ENCODE data around the gene LSAMP.

Gene LSAMP

GRCh38 chr3:116442331-116443021 is 2.8 kb downstream of the LSAMP start:
- Histone ChIP-seq H3K27ac (ENCODE audit: low read depth, low read length) (no peak overlapping the region), H3K9ac (ENCODE audit: low read length) (no peak overlapping the region), H4K91ac (ENCODE audit: low read depth, low read length) (no peak overlapping the region), H4K8ac (ENCODE audit: low read depth, low read length) (no peak overlapping the region), H2BK5ac (ENCODE audit: low read depth, low read length, poor library complexity) (no peak overlapping the region), H3K27me3 (ENCODE audit: insufficient read depth, low read length) (no peaks in the 10 kb centered on the region), H3K4me1 (ENCODE audit: control insufficient read depth in 1 of 2, insufficient read depth in 2 of 2, low read length in 2 of 2) (peaks cover 2 to 5% of the 10 kb centered on the region in 2 experiments), H3K79me1 (ENCODE audit: low read length) (no peaks in the 10 kb centered on the region), H3K18ac (ENCODE audit: low read length) (no peak overlapping the region), H3K14ac (ENCODE audit: low read length) (no peak overlapping the region), H3K4me2 (ENCODE audit: low read length) (no peak overlapping the region), H2AFZ (ENCODE audit: insufficient read depth, low read length, poor library complexity) (no peak overlapping the region), H2BK12ac (ENCODE audit: low read length) (no peak overlapping the region), H3K4ac (ENCODE audit: low read depth, low read length) (no peak overlapping the region), H2AK5ac (ENCODE audit: low read length) (no peak overlapping the region), H3K23ac (ENCODE audit: low read length) (no peak overlapping the region), H4K12ac (ENCODE audit: low read depth, low read length) (no peak overlapping the region), H3K4me3 (ENCODE audit: low read depth, low read length) (no peak overlapping the region), H3K9me3 (ENCODE audit: insufficient read depth, low read depth, low read length) (no peaks in the 10 kb centered on the region), H3K79me2 (ENCODE audit: control insufficient read depth, insufficient read depth, low read length, poor library complexity) (no peaks in the 10 kb centered on the region), H3K36me3 (ENCODE audit: control insufficient read depth in 1 of 2, insufficient read depth in 2 of 2, low read length in 2 of 2) (no peaks in the 10 kb centered on the region), H2BK120ac (ENCODE audit: insufficient read depth, low read length, poor library complexity) (no peak overlapping the region)
- DNase-seq = no peak
- no CpG with 5 or more reads among the region's 5 CpGs for WGBS (ENCODE audit: extremely low coverage, insufficient coverage, insufficient read length)

GRCh38 chr3:116441652-116442051 is 3.6 kb downstream of the LSAMP start:
- Histone ChIP-seq H3K79me2 (ENCODE audit: control insufficient read depth, insufficient read depth, low read length, poor library complexity) (no peaks in the 10 kb centered on the region), H3K4me2 (ENCODE audit: low read length) (no peak overlapping the region), H2BK12ac (ENCODE audit: low read length) (no peak overlapping the region), H3K79me1 (ENCODE audit: low read length) (no peaks in the 10 kb centered on the region), H2AK5ac (ENCODE audit: low read length) (no peak overlapping the region), H3K36me3 (ENCODE audit: control insufficient read depth in 1 of 2, insufficient read depth in 2 of 2, low read length in 2 of 2) (no peaks in the 10 kb centered on the region), H3K9ac (ENCODE audit: low read length) (no peak overlapping the region), H4K8ac (ENCODE audit: low read depth, low read length) (no peak overlapping the region), H3K23ac (ENCODE audit: low read length) (no peak overlapping the region), H3K27ac (ENCODE audit: low read depth, low read length) (no peak overlapping the region), H2AFZ (ENCODE audit: insufficient read depth, low read length, poor library complexity) (no peak overlapping the region), H3K4ac (ENCODE audit: low read depth, low read length) (no peak overlapping the region), H2BK120ac (ENCODE audit: insufficient read depth, low read length, poor library complexity) (no peak overlapping the region), H3K18ac (ENCODE audit: low read length) (no peak overlapping the region), H4K91ac (ENCODE audit: low read depth, low read length) (no peak overlapping the region), H3K4me1 (ENCODE audit: control insufficient read depth in 1 of 2, insufficient read depth in 2 of 2, low read length in 2 of 2) (peaks cover 2 to 5% of the 10 kb centered on the region in 2 experiments), H3K14ac (ENCODE audit: low read length) (no peak overlapping the region), H3K9me3 (ENCODE audit: insufficient read depth, low read depth, low read length) (no peaks in the 10 kb centered on the region), H4K12ac (ENCODE audit: low read depth, low read length) (no peak overlapping the region), H3K4me3 (ENCODE audit: low read depth, low read length) (no peak overlapping the region), H3K27me3 (ENCODE audit: insufficient read depth, low read length) (no peaks in the 10 kb centered on the region), H2BK5ac (ENCODE audit: low read depth, low read length, poor library complexity) (no peak overlapping the region)
- no CpG with 5 or more reads among the region's 4 CpGs for WGBS (ENCODE audit: extremely low coverage, insufficient coverage, insufficient read length)
- DNase-seq = no peak

GRCh38 chr3:116440196-116440595 is 5.1 kb downstream of the LSAMP start:
- Histone ChIP-seq H3K4ac (ENCODE audit: low read depth, low read length) (no peak overlapping the region), H3K79me1 (ENCODE audit: low read length) (no peaks in the 10 kb centered on the region), H3K9ac (ENCODE audit: low read length) (no peak overlapping the region), H3K9me3 (ENCODE audit: insufficient read depth, low read depth, low read length) (no peaks in the 10 kb centered on the region), H3K23ac (ENCODE audit: low read length) (no peak overlapping the region), H3K27ac (ENCODE audit: low read depth, low read length) (no peak overlapping the region), H3K4me2 (ENCODE audit: low read length) (no peak overlapping the region), H3K4me3 (ENCODE audit: low read depth, low read length) (no peak overlapping the region), H2BK120ac (ENCODE audit: insufficient read depth, low read length, poor library complexity) (no peak overlapping the region), H2BK12ac (ENCODE audit: low read length) (no peak overlapping the region), H3K36me3 (ENCODE audit: control insufficient read depth in 1 of 2, insufficient read depth in 2 of 2, low read length in 2 of 2) (no peaks in the 10 kb centered on the region), H3K14ac (ENCODE audit: low read length) (no peak overlapping the region), H4K91ac (ENCODE audit: low read depth, low read length) (no peak overlapping the region), H3K18ac (ENCODE audit: low read length) (no peak overlapping the region), H3K27me3 (ENCODE audit: insufficient read depth, low read length) (no peaks in the 10 kb centered on the region), H4K8ac (ENCODE audit: low read depth, low read length) (no peak overlapping the region), H2BK5ac (ENCODE audit: low read depth, low read length, poor library complexity) (no peak overlapping the region), H2AFZ (ENCODE audit: insufficient read depth, low read length, poor library complexity) (no peak overlapping the region), H2AK5ac (ENCODE audit: low read length) (no peak overlapping the region), H4K12ac (ENCODE audit: low read depth, low read length) (no peak overlapping the region), H3K79me2 (ENCODE audit: control insufficient read depth, insufficient read depth, low read length, poor library complexity) (no peaks in the 10 kb centered on the region), H3K4me1 (ENCODE audit: control insufficient read depth in 1 of 2, insufficient read depth in 2 of 2, low read length in 2 of 2) (peaks cover 2 to 5% of the 10 kb centered on the region in 2 experiments)
- no peak for DNase-seq
- WGBS (ENCODE audit: extremely low coverage, insufficient coverage, insufficient read length) = no CpG with 5 or more reads among the region's 2 CpGs

- Histone ChIP-seq H3K9ac (ENCODE audit: low read length) (no peak overlapping the region), H3K27me3 (ENCODE audit: insufficient read depth, low read length) (no peaks in the 10 kb centered on the region), H3K4me2 (ENCODE audit: low read length) (no peak overlapping the region), H2BK120ac (ENCODE audit: insufficient read depth, low read length, poor library complexity) (no peak overlapping the region), H3K79me2 (ENCODE audit: control insufficient read depth, insufficient read depth, low read length, poor library complexity) (no peaks in the 10 kb centered on the region), H2AK5ac (ENCODE audit: low read length) (no peak overlapping the region), H3K4ac (ENCODE audit: low read depth, low read length) (no peak overlapping the region), H3K23ac (ENCODE audit: low read length) (no peak overlapping the region), H4K8ac (ENCODE audit: low read depth, low read length) (no peak overlapping the region), H2AFZ (ENCODE audit: insufficient read depth, low read length, poor library complexity) (no peak overlapping the region), H3K14ac (ENCODE audit: low read length) (no peak overlapping the region), H3K36me3 (ENCODE audit: control insufficient read depth in 1 of 2, insufficient read depth in 2 of 2, low read length in 2 of 2) (no peaks in the 10 kb centered on the region), H2BK12ac (ENCODE audit: low read length) (no peak overlapping the region), H2BK5ac (ENCODE audit: low read depth, low read length, poor library complexity) (no peak overlapping the region), H4K12ac (ENCODE audit: low read depth, low read length) (no peak overlapping the region), H3K79me1 (ENCODE audit: low read length) (no peaks in the 10 kb centered on the region), H4K91ac (ENCODE audit: low read depth, low read length) (no peak overlapping the region), H3K9me3 (ENCODE audit: insufficient read depth, low read depth, low read length) (no peaks in the 10 kb centered on the region), H3K18ac (ENCODE audit: low read length) (no peak overlapping the region), H3K27ac (ENCODE audit: low read depth, low read length) (no peak overlapping the region), H3K4me3 (ENCODE audit: low read depth, low read length) (no peak overlapping the region), H3K4me1 (ENCODE audit: control insufficient read depth in 1 of 2, insufficient read depth in 2 of 2, low read length in 2 of 2) (no peaks in the 10 kb centered on the region)
- no peak for DNase-seq
- no CpG with 5 or more reads among the region's 1 CpG for WGBS (ENCODE audit: extremely low coverage, insufficient coverage, insufficient read length)
Measured at GRCh38 chr3:116433552-116433951, 11.7 kb downstream of the LSAMP start.

All from trophoblast cell (in vitro differentiated cells and primary cell).